GM06990 (cell line): ENCODE data around the gene CCR9.

ENCODE experiments used
- DNase-seq: peaks from one replicate; pipeline ENCODE4 v3.0.0-alpha.2; 2011; ENCODE audit not compliant: insufficient read length; ENCODE audit errors: extremely low read depth
- H3K27me3 ChIP-seq: replicated peaks from 2 replicates; pipeline ENCODE4 v1.6.0; 2011; ENCODE audit warnings: low read length; ENCODE audit not compliant: control insufficient read depth, insufficient read depth
- H3K36me3 ChIP-seq: 2 replicates; pipeline ENCODE4 v1.5.1; 2011; ENCODE audit warnings: low read length; ENCODE audit not compliant: control insufficient read depth, insufficient read depth
- H3K4me3 ChIP-seq: replicated peaks from 2 replicates; pipeline ENCODE4 v1.5.1; 2011; ENCODE audit warnings: low read depth, mild to moderate bottlenecking, control low read depth, low read length
- CTCF ChIP-seq: IDR thresholded peaks from 2 replicates; pipeline ENCODE4 v1.5.1; 2011; ENCODE audit warnings: low read length, control low read depth, mild to moderate bottlenecking, inconsistent platforms; ENCODE audit not compliant: insufficient read depth, poor library complexity, severe bottlenecking

The CCR9 gene

GRCh38 chr3:45917146-45917898 is 31.0 kb downstream of the CCR9 start:
- Histone ChIP-seq H3K36me3 (peaks cover 4% of the 10 kb centered on the region; the same call in 1 of the 2 replicates), H3K4me3 (no peak overlapping the region), H3K27me3 (no peaks in the 10 kb centered on the region)
- no peak for TF ChIP-seq CTCF
- DNase-seq: no peak

- Histone ChIP-seq H3K36me3 (peaks cover 4% of the 10 kb centered on the region), H3K4me3 (no peak overlapping the region), H3K27me3 (no peaks in the 10 kb centered on the region)
- no peak for DNase-seq
- no peak for TF ChIP-seq CTCF
Measured at GRCh38 chr3:45921158-45922038, 35.1 kb downstream of the CCR9 start.

GRCh38 chr3:45922039-45922326 is 35.6 kb downstream of the CCR9 start:
- no peak overlapping the region for H3K4me3 ChIP-seq
- TF ChIP-seq CTCF: no peak
- DNase-seq: no peak
- H3K27me3 ChIP-seq: no peaks in the 10 kb centered on the region
- H3K36me3 ChIP-seq: peaks cover 4% of the 10 kb centered on the region

- no peak for TF ChIP-seq CTCF
- Histone ChIP-seq H3K27me3 (no peaks in the 10 kb centered on the region), H3K4me3 (no peak overlapping the region), H3K36me3 (peaks cover 5% of the 10 kb centered on the region)
- no peak for DNase-seq
Measured at GRCh38 chr3:45922950-45923590, 36.7 kb downstream of the CCR9 start.

GRCh38 chr3:45923755-45924154 is 37.4 kb downstream of the CCR9 start:
- Histone ChIP-seq H3K36me3 (peaks cover 5% of the 10 kb centered on the region), H3K4me3 (no peak overlapping the region), H3K27me3 (no peaks in the 10 kb centered on the region)
- TF ChIP-seq CTCF: no peak
- DNase-seq: no peak
